Measurements from ENCODE around the gene COL4A4.
A peak's percentile ranks its signal among the peaks of the same experiment; 100 is the strongest.
"Not testable (repeated sequence)": the region's sequence is repeated elsewhere in the genome, so short reads cannot be mapped to it uniquely, and the experiment has no call there.

Gene COL4A4

DNA sequence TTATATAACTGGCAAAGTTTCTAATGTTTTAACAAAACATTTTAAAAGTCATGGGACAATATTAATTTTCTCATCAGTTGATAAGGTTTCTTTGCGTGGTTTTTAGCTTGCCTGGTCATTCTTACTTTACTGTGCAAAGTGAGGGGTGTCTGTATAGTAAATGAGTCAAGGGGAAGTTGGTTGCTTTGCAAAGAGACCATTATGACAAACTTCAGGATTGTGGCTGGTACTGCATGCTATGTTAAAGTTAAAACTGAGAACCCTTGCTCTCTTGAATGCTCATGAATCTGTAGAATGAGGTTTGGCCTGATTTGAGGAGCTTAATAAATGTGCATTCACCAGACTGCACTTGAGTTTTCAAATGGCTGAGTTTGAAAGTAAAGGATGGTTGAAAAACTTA, 47.0 kb downstream of the COL4A4 start:
- H3K27me3 Mint-ChIP-seq: no peaks in the 10 kb centered on the region
- no peak for ATAC-seq (ENCODE audit: low read depth)
- DNase-seq (ENCODE audit: low spot score in 2 of 2): no peak
- no peak overlapping the region for H3K27ac Mint-ChIP-seq
- no peaks in the 10 kb centered on the region for H3K4me1 Mint-ChIP-seq
- H3K36me3 Mint-ChIP-seq: peaks cover 27% of the 10 kb centered on the region
- no peaks in the 10 kb centered on the region for H3K9me3 Mint-ChIP-seq
- no peak overlapping the region for H3K4me3 Mint-ChIP-seq

DNA sequence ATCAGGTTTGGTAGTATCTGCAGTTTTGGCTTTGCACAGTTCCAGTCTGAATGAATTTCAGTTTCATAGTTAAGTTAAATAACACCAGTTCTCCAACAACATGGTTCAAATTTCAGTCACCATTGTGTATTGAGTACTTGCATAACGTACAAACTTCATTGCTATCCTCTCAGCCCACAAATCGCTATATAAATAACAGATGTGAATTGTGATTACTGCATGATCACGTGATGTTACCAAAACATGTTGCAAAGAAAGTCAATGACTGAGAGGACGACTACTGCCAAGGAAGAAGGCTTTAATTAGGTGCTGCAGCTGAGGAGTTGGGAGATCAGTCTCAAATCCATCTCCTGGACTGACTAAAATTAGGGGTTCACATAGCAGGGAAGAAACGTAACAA, 48.2 kb downstream of the COL4A4 start:
- Mint-ChIP-seq H3K9me3 (no peaks in the 10 kb centered on the region), H3K4me3 (no peak overlapping the region), H3K36me3 (peaks cover 33% of the 10 kb centered on the region), H3K4me1 (no peaks in the 10 kb centered on the region), H3K27me3 (no peaks in the 10 kb centered on the region), H3K27ac (no peak overlapping the region)
- ATAC-seq (ENCODE audit: low read depth): no peak
- DNase-seq (ENCODE audit: low spot score in 2 of 2): no peak

DNA sequence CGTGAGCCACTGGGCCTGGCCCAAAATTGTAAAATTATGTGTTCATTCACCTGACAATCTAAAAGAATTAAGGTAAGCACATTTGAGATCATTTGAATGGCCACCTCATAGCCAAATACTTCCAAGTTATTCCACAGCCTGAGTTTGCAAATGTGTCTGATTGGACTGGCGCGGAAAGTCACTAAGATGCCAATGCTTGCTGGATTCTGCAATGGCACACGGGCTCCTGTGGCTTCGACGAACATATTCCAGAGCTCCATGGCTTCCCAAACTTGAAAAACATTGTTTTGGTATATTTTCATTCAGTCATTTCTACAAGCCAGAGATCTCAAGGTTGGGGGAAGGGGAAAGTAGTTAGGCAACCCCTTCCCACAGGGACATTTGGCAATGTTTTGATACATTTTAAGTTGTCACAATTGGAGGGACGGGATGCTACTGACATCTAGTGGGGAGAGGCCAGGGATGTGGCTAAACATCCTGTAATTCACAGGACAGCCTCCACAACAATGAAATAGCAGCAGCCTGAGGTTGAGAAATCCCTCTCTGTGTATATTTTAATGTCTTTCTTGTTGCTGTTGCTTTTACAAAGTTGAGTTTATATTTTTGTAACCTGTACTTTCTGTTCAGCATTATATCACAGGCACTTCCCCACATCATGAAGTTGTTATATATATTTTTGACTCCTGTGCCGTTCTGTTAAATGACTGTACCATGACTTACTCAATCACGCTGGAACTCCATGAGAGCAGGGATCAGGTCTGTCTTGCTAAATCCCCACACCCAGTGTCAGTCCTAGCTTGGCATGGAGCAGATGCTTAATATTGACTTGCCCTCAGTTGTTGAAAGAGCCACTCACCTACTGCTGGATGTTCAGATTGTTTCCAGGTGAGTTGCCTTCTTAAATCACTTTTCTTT, 56.9 kb downstream of the COL4A4 start:
- H3K36me3 Mint-ChIP-seq: peaks cover 19% of the 10 kb centered on the region
- no peak overlapping the region for H3K4me3 Mint-ChIP-seq
- no peak overlapping the region for H3K27ac Mint-ChIP-seq
- ATAC-seq (ENCODE audit: low read depth) (no peak), DNase-seq (ENCODE audit: low spot score in 2 of 2) (peak in 1 of 2 donors; percentile 12)
- H3K9me3 Mint-ChIP-seq: no peaks in the 10 kb centered on the region
- H3K4me1 Mint-ChIP-seq: no peaks in the 10 kb centered on the region
- H3K27me3 Mint-ChIP-seq: no peaks in the 10 kb centered on the region

DNA sequence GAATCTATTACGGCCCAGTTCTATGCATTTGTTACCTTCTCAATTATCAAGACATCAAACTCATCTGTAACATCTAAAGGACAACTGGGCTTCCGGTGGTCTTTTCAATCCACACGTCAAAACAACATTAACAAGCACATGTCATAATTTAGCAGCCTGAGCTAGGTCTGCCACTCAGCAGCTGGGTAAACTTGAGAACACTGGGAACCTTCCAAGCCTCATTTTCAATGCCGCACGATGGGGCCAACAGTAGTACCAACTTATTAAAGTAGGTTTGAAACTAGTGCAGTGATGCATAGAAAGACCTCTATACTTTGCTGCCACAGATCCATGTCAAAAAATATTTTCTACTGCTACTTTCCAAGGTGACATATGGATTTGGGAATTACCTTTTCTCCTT, 60.4 kb downstream of the COL4A4 start:
- no peak for ATAC-seq (ENCODE audit: low read depth)
- H3K4me1 Mint-ChIP-seq: no peaks in the 10 kb centered on the region
- H3K9me3 Mint-ChIP-seq: no peaks in the 10 kb centered on the region
- no peak for DNase-seq (ENCODE audit: low spot score in 2 of 2)
- no peaks in the 10 kb centered on the region for H3K27me3 Mint-ChIP-seq
- no peak overlapping the region for H3K27ac Mint-ChIP-seq
- H3K36me3 Mint-ChIP-seq: peaks cover 10% of the 10 kb centered on the region
- H3K4me3 Mint-ChIP-seq: no peak overlapping the region

DNA sequence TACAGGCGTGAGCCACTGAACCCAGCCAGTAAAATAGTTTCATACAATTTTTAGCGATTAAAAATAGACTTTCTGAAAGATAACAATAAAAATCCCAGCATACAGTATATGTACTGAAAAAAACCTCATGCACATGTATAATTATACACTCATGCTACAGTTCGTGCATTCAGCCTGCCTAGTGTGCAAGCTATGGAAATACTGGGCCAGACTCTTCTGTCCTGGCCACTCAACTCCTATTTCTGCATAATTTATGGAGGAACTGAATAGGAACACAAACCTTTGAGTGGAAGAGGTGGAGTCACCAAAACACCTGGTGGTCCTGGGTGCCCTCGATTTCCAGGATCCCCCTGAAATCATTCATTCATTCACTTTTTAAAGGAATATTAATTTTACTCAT, 64.7 kb downstream of the COL4A4 start:
- Mint-ChIP-seq H3K27ac (no peak overlapping the region), H3K4me1 (no peaks in the 10 kb centered on the region), H3K27me3 (no peaks in the 10 kb centered on the region), H3K9me3 (no peaks in the 10 kb centered on the region), H3K4me3 (no peak overlapping the region), H3K36me3 (peaks cover 11% of the 10 kb centered on the region)
- ATAC-seq (ENCODE audit: low read depth): no peak
- DNase-seq (ENCODE audit: low spot score in 2 of 2): no peak

DNA sequence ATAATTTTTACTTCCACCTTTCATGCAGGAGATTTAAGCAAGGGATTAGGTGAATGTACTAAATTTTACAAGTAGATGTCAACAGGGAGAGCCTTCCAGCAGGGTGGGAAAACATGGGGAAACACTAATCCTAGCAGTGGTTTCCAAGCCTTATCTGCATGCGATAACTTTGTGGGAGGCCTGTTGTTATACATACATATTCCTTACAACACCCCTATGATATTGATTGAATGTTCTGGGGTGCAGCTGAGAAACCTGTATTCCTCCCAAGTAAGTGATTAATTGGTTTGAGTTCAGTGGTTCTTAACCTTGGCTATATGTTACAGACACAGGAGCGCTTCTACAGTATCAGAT, 65.9 kb downstream of the COL4A4 start:
- no peaks in the 10 kb centered on the region for H3K4me1 Mint-ChIP-seq
- DNase-seq (ENCODE audit: low spot score in 2 of 2) (no peak), ATAC-seq (ENCODE audit: low read depth) (no peak)
- no peak overlapping the region for H3K27ac Mint-ChIP-seq
- H3K36me3 Mint-ChIP-seq: peaks cover 17% of the 10 kb centered on the region
- H3K9me3 Mint-ChIP-seq: no peaks in the 10 kb centered on the region
- H3K4me3 Mint-ChIP-seq: no peak overlapping the region
- no peaks in the 10 kb centered on the region for H3K27me3 Mint-ChIP-seq

DNA sequence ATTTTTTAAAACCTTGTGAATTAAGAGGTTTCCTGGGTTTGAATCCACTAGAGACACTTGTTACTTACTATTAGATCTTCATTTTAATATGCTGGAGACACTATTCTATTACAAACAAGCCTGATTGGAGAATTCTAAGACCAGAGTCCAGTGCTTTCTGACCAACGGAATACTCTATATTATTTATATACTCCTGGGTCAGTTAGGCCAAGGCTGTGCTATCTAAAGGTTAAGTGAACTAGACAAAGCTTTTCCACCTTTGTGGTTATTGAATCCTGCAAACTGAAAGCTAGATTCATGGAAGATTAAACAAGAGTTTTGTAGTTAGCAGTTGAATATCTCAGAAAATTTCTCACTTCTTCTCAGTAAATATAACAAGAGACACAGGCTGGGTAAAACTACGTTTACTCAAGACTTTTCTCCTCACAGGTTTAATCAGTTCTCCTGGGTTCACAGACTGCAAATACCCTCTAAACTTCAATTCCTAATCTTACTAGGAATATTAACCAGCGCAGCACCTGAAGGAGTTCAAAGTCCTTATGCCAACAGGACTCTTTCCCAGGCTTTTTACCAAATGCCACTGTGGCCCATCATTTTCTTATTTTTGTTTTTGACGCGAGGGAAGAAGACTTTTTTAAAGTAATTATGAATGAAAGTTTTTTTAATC, 66.4 kb downstream of the COL4A4 start:
- no peaks in the 10 kb centered on the region for H3K27me3 Mint-ChIP-seq

DNA sequence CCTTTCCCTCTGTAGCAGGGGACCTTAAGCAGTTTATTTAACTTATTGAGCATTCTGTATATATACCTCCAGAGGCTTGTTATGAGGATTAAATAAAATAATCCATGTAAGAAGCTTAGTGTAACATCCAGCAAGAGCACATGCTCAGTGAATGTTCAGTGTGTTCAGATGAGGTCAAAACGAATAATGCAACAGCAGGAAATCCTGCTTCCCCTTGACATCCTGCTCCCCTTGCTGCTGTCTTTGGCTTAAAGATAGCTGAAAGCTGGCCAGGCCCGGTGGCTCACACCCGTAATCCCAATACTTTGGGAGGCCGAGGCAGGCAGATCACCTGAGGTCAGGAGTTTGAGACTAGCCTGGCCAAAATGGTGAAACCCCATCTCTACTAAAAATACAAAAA, 68.7 kb downstream of the COL4A4 start:
- H3K9me3 Mint-ChIP-seq: no peaks in the 10 kb centered on the region
- ATAC-seq (ENCODE audit: low read depth) (no peak), DNase-seq (ENCODE audit: low spot score in 2 of 2) (no peak)
- H3K27ac Mint-ChIP-seq: no peak overlapping the region
- no peak overlapping the region for H3K4me3 Mint-ChIP-seq
- peaks cover 22% of the 10 kb centered on the region for H3K36me3 Mint-ChIP-seq
- H3K27me3 Mint-ChIP-seq: no peaks in the 10 kb centered on the region
- H3K4me1 Mint-ChIP-seq: no peaks in the 10 kb centered on the region

More for the DNA sequence above, 66.4 kb downstream of the COL4A4 start:
- DNase-seq (ENCODE audit: low spot score in 2 of 2): no peak
- Mint-ChIP-seq H3K36me3 (peaks cover 18% of the 10 kb centered on the region), H3K9me3 (no peaks in the 10 kb centered on the region), H3K4me1 (no peaks in the 10 kb centered on the region), H3K27ac (no peak overlapping the region), H3K4me3 (no peak overlapping the region)
- ATAC-seq (ENCODE audit: low read depth): no peak

DNA sequence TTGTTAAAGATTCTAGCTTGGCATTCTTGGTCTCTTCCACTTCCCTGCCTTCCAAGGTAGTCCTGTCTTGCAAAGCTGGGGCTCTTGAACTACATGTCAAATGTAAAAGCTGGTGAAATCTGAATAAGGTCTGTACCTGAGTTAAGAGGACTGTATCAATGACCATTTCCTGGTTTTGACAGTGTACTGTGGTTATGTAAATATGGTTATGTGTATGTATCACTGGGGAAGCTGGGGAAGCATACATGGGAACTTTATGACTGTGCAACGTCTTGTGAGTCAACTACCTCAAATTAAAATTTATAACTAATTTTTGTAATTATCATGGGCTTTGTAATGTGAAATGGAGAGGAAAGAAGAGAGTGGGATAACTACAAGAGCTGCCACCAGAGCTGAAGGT, 81.7 kb downstream of the COL4A4 start:
- Mint-ChIP-seq H3K36me3 (peaks cover 66% of the 10 kb centered on the region), H3K27ac (no peak overlapping the region), H3K4me1 (no peaks in the 10 kb centered on the region), H3K4me3 (no peak overlapping the region), H3K27me3 (no peaks in the 10 kb centered on the region), H3K9me3 (peaks cover 2% of the 10 kb centered on the region)
- DNase-seq (ENCODE audit: low spot score in 2 of 2): no peak
- no peak for ATAC-seq (ENCODE audit: low read depth)

DNA sequence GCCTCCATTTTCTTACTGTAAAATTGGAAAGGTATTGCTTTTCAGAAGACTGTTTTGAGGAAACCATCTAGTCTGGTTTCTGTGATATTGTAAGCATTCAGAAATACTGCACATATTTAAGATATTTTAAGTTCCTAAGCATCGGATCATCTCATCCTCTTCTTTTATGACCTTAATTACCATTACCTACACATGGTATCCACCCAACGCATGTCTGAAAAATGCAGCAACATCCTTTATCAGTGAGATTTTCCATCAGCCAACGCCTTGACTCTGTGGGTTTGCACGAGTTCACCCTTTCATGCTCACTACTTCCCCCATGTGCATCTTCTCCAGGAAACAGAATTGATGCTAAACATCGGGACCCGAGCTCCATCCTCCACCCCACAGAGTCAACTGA, 84.3 kb downstream of the COL4A4 start:
- no peaks in the 10 kb centered on the region for H3K27me3 Mint-ChIP-seq
- H3K4me3 Mint-ChIP-seq: no peak overlapping the region
- peaks cover 71% of the 10 kb centered on the region for H3K36me3 Mint-ChIP-seq
- ATAC-seq (ENCODE audit: low read depth) (no peak), DNase-seq (ENCODE audit: low spot score in 2 of 2) (no peak)
- peaks cover 7% of the 10 kb centered on the region for H3K9me3 Mint-ChIP-seq
- H3K4me1 Mint-ChIP-seq: peaks cover 3% of the 10 kb centered on the region
- H3K27ac Mint-ChIP-seq: no peak overlapping the region

DNA sequence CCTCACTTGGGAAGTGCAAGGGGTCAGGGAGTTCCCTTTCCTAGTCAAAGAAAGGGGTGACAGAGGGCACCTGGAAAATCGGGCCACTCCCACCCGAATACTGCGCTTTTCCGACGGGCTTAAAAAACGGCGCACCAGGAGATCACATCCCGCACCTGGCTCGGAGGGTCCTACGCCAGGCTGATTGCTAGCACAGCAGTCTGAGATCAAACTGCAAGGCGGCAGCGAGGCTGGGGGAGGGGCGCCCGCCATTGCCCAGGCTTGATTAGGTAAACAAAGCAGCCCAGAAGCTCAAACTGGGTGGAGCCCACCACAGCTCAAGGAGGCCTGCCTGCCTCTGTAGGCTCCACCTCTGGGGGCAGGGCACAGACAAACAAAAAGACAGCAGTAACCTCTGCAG, 98.9 kb downstream of the COL4A4 start:
- H3K9me3 Mint-ChIP-seq; H3K4me1 Mint-ChIP-seq; H3K27ac Mint-ChIP-seq; DNase-seq (ENCODE audit: low spot score in 2 of 2); ATAC-seq (ENCODE audit: low read depth); H3K4me3 Mint-ChIP-seq; H3K27me3 Mint-ChIP-seq: not testable (repeated sequence)
- H3K36me3 Mint-ChIP-seq: peaks cover 27% of the 10 kb centered on the region

DNA sequence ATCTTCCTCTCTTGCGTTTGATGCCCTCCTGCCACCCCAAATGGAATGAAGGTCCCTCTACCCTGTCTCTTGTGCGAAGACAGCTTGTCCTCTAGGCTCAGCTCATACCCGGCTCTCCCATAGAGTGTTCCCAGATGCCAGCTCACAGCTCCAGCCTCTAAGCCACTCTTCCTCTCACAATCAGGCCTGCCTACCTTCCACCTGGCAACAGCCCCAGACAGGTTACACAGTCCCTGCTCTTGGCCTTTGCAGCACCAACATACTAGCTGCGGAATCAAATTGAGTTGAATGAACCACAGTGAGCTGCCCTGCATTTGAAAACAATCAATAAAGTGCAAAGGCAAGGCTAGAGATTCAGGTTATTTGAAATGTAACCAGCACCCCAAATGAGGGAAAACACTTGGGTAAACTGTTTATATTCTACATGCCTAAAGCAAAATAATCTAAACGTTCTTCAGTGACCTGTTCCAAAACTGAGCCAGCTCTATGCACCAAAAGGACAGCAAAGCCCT, 105.1 kb downstream of the COL4A4 start:
- H3K36me3 Mint-ChIP-seq: peaks cover 30% of the 10 kb centered on the region
- ATAC-seq (ENCODE audit: low read depth) (no peak), DNase-seq (ENCODE audit: low spot score in 2 of 2) (no peak)
- H3K4me3 Mint-ChIP-seq: no peak overlapping the region
- peaks cover 4% of the 10 kb centered on the region for H3K4me1 Mint-ChIP-seq
- no peaks in the 10 kb centered on the region for H3K27me3 Mint-ChIP-seq
- no peaks in the 10 kb centered on the region for H3K9me3 Mint-ChIP-seq
- H3K27ac Mint-ChIP-seq: peak overlapping the region; percentile 9

DNA sequence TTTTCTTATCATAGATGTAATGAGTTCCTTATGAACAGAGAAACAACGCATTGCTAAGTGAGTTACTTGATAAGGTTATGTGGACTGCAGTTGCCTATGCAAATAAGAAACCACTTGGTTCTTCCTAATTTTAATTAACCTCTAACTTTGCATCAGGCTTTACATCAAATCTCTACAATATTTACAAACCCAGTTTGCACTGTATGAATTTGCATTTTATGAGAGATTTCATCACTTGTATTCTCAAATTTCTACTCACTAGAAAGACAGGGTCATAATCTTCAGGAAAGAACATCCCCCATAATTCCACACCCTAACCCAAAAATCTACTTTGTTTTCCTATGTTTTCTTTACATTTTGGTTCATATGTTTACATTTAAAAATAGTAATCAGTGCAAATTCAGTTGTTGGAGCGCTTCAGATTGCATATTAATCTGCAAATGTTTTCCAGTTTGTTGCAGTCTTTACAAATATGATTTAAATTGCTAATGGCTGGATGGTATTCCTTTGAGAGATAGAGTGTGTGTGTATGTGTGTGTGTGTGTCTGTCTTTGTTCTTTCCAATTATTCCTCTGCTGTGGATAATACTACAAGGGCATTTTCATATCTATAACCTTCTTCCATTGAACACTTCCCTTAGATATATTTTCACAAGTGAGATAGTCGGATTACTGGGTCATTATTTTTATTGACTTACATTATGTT, 106.1 kb downstream of the COL4A4 start:
- Mint-ChIP-seq H3K4me3 (no peak overlapping the region), H3K27ac (no peak overlapping the region)

DNA sequence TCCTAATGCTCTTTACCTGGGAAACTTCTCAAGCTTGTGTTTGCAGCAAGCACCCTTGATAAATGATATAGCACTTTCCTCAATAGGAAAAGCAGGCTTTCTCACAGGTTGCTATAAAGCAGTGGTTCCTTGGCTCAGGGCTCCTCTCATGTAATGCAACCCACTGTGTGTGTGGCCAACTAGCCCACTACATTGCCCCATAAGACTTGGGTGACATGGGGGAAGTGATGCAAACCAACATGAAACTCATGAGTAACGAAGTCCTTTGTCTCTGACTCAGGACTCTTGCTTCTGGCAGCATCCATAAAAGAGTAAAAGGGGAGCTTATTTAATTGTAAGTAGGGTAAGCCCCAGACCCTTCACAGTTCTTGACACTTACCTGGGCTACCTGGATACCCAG, 106.9 kb downstream of the COL4A4 start:
- DNase-seq (ENCODE audit: low spot score in 2 of 2): no peak
- no peaks in the 10 kb centered on the region for H3K9me3 Mint-ChIP-seq
- H3K27ac Mint-ChIP-seq: no peak overlapping the region
- no peak for ATAC-seq (ENCODE audit: low read depth)
- no peaks in the 10 kb centered on the region for H3K27me3 Mint-ChIP-seq
- H3K4me3 Mint-ChIP-seq: no peak overlapping the region
- peaks cover 4% of the 10 kb centered on the region for H3K4me1 Mint-ChIP-seq
- H3K36me3 Mint-ChIP-seq: peaks cover 38% of the 10 kb centered on the region

More for the DNA sequence above, 106.1 kb downstream of the COL4A4 start:
- no peaks in the 10 kb centered on the region for H3K9me3 Mint-ChIP-seq
- H3K4me1 Mint-ChIP-seq: peaks cover 4% of the 10 kb centered on the region
- H3K27me3 Mint-ChIP-seq: no peaks in the 10 kb centered on the region
- ATAC-seq (ENCODE audit: low read depth): no peak
- H3K36me3 Mint-ChIP-seq: peaks cover 30% of the 10 kb centered on the region
- no peak for DNase-seq (ENCODE audit: low spot score in 2 of 2)
